Central memory CD4-positive, alpha-beta T cell (primary cell): ENCODE results near the gene CANX.
"Not testable (repeated sequence)": the region's sequence is repeated elsewhere in the genome, so short reads cannot be mapped to it uniquely, and the experiment has no call there.

Experiments used
- DNase-seq: peaks from one replicate; pipeline ENCODE4 v3.0.0; 2022
- total RNA-seq, 3 experiments: gene quantifications; one replicate each; lab custom pipeline; 2026; lab: John Stamatoyannopoulos, UW

The CANX gene
- total RNA-seq: 237 to 1,484 (median 601) reads per million in 3 experiments

GRCh38 chr5:179698935-179699615 lies at the start of gene CANX:
Gene CANX, plus strand, starts transcription at chr5:179698967. Its CDS starts 6,715 bp downstream, at chr5:179705682.
- DNase-seq: no peak

- not testable (repeated sequence) for DNase-seq
Measured at GRCh38 chr5:179649166-179649703, 49.5 kb upstream of the CANX start.

- not testable (repeated sequence) for DNase-seq
Measured at GRCh38 chr5:179650245-179650644, 48.5 kb upstream of the CANX start.

- DNase-seq: not testable (repeated sequence)
Measured at GRCh38 chr5:179653135-179653534, 45.6 kb upstream of the CANX start.

GRCh38 chr5:179657302-179658178 lies 41.2 kb upstream of the CANX start:
- peak; percentile 23 for DNase-seq

- DNase-seq: not testable (repeated sequence)
Measured at GRCh38 chr5:179658179-179658856, 40.4 kb upstream of the CANX start.

GRCh38 chr5:179661647-179662046 lies 37.1 kb upstream of the CANX start:
- not testable (repeated sequence) for DNase-seq

GRCh38 chr5:179668391-179668790 lies 30.4 kb upstream of the CANX start:
- DNase-seq: peak; percentile 25

- peak; percentile 93 for DNase-seq
Measured at GRCh38 chr5:179678223-179679013, 20.3 kb upstream of the CANX start.

GRCh38 chr5:179679014-179679674 lies 19.6 kb upstream of the CANX start:
- peak; percentile 60 for DNase-seq

- DNase-seq: no peak
Measured at GRCh38 chr5:179680014-179680779, 18.6 kb upstream of the CANX start.

GRCh38 chr5:179680780-179681401 lies 17.9 kb upstream of the CANX start, which contains the start of gene CBY3:
Gene CBY3, minus strand, starts transcription at chr5:179681034. Its CDS starts 116 bp downstream, at chr5:179680918.
- no peak for DNase-seq

GRCh38 chr5:179689212-179689611 lies 9.6 kb upstream of the CANX start:
- not testable (repeated sequence) for DNase-seq

GRCh38 chr5:179694561-179694960 lies 4.2 kb upstream of the CANX start:
- no peak for DNase-seq

- no peak for DNase-seq
Measured at GRCh38 chr5:179696603-179697002, 2.2 kb upstream of the CANX start.

- DNase-seq: no peak
Measured at GRCh38 chr5:179697108-179697507, 1.7 kb upstream of the CANX start.

GRCh38 chr5:179697543-179697942 lies 1.2 kb upstream of the CANX start:
- not testable (repeated sequence) for DNase-seq

GRCh38 chr5:179697993-179698934 lies 503 bp upstream of the CANX start:
- DNase-seq: peak; percentile 99
